ENCODE results near the gene NUDT14. TPM values are rescaled to one million over a fixed set of nuclear protein-coding genes. Genes with fewer than 3 reads are reported as not detected.

The NUDT14 gene
- total RNA-seq, 1 experiment from 2014 or later: 30.1 TPM

DNA sequence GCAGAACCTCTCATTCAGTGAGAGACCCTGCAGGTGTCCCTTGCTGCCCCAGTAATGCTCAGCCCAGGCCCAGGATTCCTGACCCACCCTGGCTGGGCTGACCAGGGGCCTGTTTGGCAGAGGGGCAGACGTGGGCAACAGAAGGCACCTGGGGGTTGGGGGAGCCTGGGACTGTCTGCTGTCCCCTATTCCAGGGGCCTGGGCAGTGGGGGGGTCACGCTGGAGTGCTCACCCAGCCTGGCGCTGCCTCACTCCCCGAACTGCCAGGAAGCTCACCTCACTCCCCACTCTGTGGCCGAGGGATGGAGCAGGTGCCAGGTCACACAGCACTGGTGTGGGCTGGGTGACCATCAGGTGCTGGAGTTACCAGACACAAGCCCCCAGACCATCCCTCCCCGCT, 22.6 kb upstream of the NUDT14 start:
- H3K27me3 ChIP-seq (ENCODE audit: low read length): no peaks in the 10 kb centered on the region
- no peak overlapping the region for H3K4me3 ChIP-seq (ENCODE audit: low read length)
- no peak overlapping the region for H2AFZ ChIP-seq (ENCODE audit: low read length)
- no peak overlapping the region for H3K4me2 ChIP-seq (ENCODE audit: low read depth, low read length, poor library complexity, severe bottlenecking)
- peaks cover 31% of the 10 kb centered on the region; the same call in 1 of the 2 replicates for H4K20me1 ChIP-seq (ENCODE audit: insufficient read depth, low read depth, low read length)
- H3K27ac ChIP-seq (ENCODE audit: low read length): no peak overlapping the region
- H3K4me1 ChIP-seq (ENCODE audit: low read length): no peaks in the 10 kb centered on the region
- H3K9ac ChIP-seq (ENCODE audit: low read length): no peak overlapping the region
- DNase-seq: no peak
- H3K9me3 ChIP-seq (ENCODE audit: low read length): no peaks in the 10 kb centered on the region
- H3K36me3 ChIP-seq (ENCODE audit: insufficient read depth, low read length): no peaks in the 10 kb centered on the region
- H3K79me2 ChIP-seq (ENCODE audit: low read length): no peaks in the 10 kb centered on the region
- H3K9me2 ChIP-seq (replicated peaks; ENCODE audit: insufficient read depth, low read length): no peaks in the 10 kb centered on the region

GRCh38 chr14:105203057-105203531, 22.0 kb upstream of the NUDT14 start:
- no peaks in the 10 kb centered on the region for H3K4me1 ChIP-seq (ENCODE audit: low read length)
- H3K27ac ChIP-seq (ENCODE audit: low read length): no peak overlapping the region
- H3K9me3 ChIP-seq (ENCODE audit: low read length): no peaks in the 10 kb centered on the region
- no peaks in the 10 kb centered on the region for H3K79me2 ChIP-seq (ENCODE audit: low read length)
- H3K36me3 ChIP-seq (ENCODE audit: insufficient read depth, low read length): no peaks in the 10 kb centered on the region
- no peak overlapping the region for H3K4me3 ChIP-seq (ENCODE audit: low read length)
- H3K9ac ChIP-seq (ENCODE audit: low read length): no peak overlapping the region
- DNase-seq: peak; percentile 81
- no peak overlapping the region for H3K4me2 ChIP-seq (ENCODE audit: low read depth, low read length, poor library complexity, severe bottlenecking)
- H4K20me1 ChIP-seq (ENCODE audit: insufficient read depth, low read depth, low read length): peaks cover 37% of the 10 kb centered on the region; the same call in 1 of the 2 replicates
- no peaks in the 10 kb centered on the region for H3K9me2 ChIP-seq (replicated peaks; ENCODE audit: insufficient read depth, low read length)
- H2AFZ ChIP-seq (ENCODE audit: low read length): no peak overlapping the region
- H3K27me3 ChIP-seq (ENCODE audit: low read length): no peaks in the 10 kb centered on the region

DNA sequence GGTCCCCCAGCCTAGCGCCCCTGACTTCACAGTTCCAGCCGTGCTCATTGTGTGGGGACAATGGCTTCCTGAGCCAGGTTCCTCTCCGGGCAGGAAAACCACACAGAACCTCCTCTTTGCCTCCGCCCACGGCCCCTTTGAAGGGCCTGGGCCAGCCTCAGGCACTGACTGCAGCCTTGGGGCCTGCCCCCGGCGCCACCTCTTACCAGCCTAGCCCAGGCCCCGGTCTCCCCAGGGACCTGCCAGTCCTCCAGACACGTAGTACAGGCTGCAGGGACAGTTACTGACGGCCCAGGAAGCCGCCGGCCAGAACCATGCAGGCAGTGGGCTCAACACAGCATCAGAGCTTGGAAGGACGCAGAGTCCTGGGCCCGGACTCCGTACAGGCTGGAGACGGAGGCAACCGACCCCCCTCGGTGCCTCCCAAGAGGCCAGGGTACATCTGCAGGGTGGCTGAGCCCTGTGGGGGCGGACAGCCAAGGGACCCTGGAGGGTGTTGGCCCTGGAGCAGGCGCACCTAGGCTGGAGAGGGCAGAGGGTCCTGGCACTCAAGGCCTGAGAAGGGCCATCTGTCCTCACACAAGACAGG, 20.9 kb upstream of the NUDT14 start:
- H3K4me2 ChIP-seq (ENCODE audit: low read depth, low read length, poor library complexity, severe bottlenecking): no peak overlapping the region
- no peak overlapping the region for H3K9ac ChIP-seq (ENCODE audit: low read length)
- H3K27ac ChIP-seq (ENCODE audit: low read length): no peak overlapping the region
- no peaks in the 10 kb centered on the region for H3K4me1 ChIP-seq (ENCODE audit: low read length)
- H3K9me2 ChIP-seq (replicated peaks; ENCODE audit: insufficient read depth, low read length): no peaks in the 10 kb centered on the region
- no peak for DNase-seq
- no peaks in the 10 kb centered on the region for H3K79me2 ChIP-seq (ENCODE audit: low read length)
- H4K20me1 ChIP-seq (ENCODE audit: insufficient read depth, low read depth, low read length): peaks cover 39% of the 10 kb centered on the region; the same call in 1 of the 2 replicates
- no peaks in the 10 kb centered on the region for H3K27me3 ChIP-seq (ENCODE audit: low read length)
- H3K9me3 ChIP-seq (ENCODE audit: low read length): no peaks in the 10 kb centered on the region
- no peak overlapping the region for H2AFZ ChIP-seq (ENCODE audit: low read length)
- no peaks in the 10 kb centered on the region for H3K36me3 ChIP-seq (ENCODE audit: insufficient read depth, low read length)
- no peak overlapping the region for H3K4me3 ChIP-seq (ENCODE audit: low read length)

- H3K27me3 ChIP-seq (ENCODE audit: low read length): no peaks in the 10 kb centered on the region
- H3K4me2 ChIP-seq (ENCODE audit: low read depth, low read length, poor library complexity, severe bottlenecking): no peak overlapping the region
- no peak overlapping the region for H3K9ac ChIP-seq (ENCODE audit: low read length)
- H3K27ac ChIP-seq (ENCODE audit: low read length): no peak overlapping the region
- H3K79me2 ChIP-seq (ENCODE audit: low read length): no peaks in the 10 kb centered on the region
- H4K20me1 ChIP-seq (ENCODE audit: insufficient read depth, low read depth, low read length): peaks cover 39% of the 10 kb centered on the region; the same call in 1 of the 2 replicates
- H3K36me3 ChIP-seq (ENCODE audit: insufficient read depth, low read length): no peaks in the 10 kb centered on the region
- no peaks in the 10 kb centered on the region for H3K9me3 ChIP-seq (ENCODE audit: low read length)
- no peaks in the 10 kb centered on the region for H3K4me1 ChIP-seq (ENCODE audit: low read length)
- no peak overlapping the region for H2AFZ ChIP-seq (ENCODE audit: low read length)
- H3K4me3 ChIP-seq (ENCODE audit: low read length): no peak overlapping the region
- DNase-seq: no peak
- H3K9me2 ChIP-seq (replicated peaks; ENCODE audit: insufficient read depth, low read length): no peaks in the 10 kb centered on the region
These were observed 20.2 kb upstream of the NUDT14 start for GRCh38 chr14:105201156-105201924.

DNA sequence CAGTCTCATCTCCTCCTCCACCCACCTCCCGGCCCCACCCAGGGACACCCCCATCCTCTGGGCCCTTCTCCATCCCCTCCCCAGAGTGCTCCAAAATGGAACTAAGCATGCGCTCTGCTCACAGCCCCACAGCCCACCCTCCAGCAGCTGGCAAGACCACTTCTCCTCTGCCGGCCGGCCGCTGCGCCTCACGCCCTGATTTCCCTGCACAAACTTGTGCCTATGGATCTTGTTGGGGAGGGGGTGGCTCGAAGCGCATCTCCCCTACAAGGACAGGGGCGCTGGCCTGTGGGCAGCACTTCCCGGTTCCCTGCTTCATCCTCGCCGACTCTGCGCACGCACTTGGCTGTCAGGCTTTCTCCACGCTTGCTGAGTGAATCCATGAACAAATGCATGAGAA, 19.5 kb upstream of the NUDT14 start:
- H3K4me1 ChIP-seq (ENCODE audit: low read length): no peaks in the 10 kb centered on the region
- no peak overlapping the region for H3K9ac ChIP-seq (ENCODE audit: low read length)

GRCh38 chr14:105200074-105200473, 19.0 kb upstream of the NUDT14 start:
- no peaks in the 10 kb centered on the region for H3K79me2 ChIP-seq (ENCODE audit: low read length)
- H3K36me3 ChIP-seq (ENCODE audit: insufficient read depth, low read length): no peaks in the 10 kb centered on the region
- H3K4me2 ChIP-seq (ENCODE audit: low read depth, low read length, poor library complexity, severe bottlenecking): no peak overlapping the region
- peak; percentile 76 for DNase-seq
- H3K4me3 ChIP-seq (ENCODE audit: low read length): no peak overlapping the region
- no peak overlapping the region for H3K27ac ChIP-seq (ENCODE audit: low read length)
- H3K27me3 ChIP-seq (ENCODE audit: low read length): no peaks in the 10 kb centered on the region
- no peaks in the 10 kb centered on the region for H3K4me1 ChIP-seq (ENCODE audit: low read length)
- peaks cover 30% of the 10 kb centered on the region; the same call in 1 of the 2 replicates for H4K20me1 ChIP-seq (ENCODE audit: insufficient read depth, low read depth, low read length)
- H3K9me3 ChIP-seq (ENCODE audit: low read length): no peaks in the 10 kb centered on the region
- no peak overlapping the region for H2AFZ ChIP-seq (ENCODE audit: low read length)
- no peaks in the 10 kb centered on the region for H3K9me2 ChIP-seq (replicated peaks; ENCODE audit: insufficient read depth, low read length)
- H3K9ac ChIP-seq (ENCODE audit: low read length): no peak overlapping the region

More for the DNA sequence above, 19.5 kb upstream of the NUDT14 start:
- H3K36me3 ChIP-seq (ENCODE audit: insufficient read depth, low read length): no peaks in the 10 kb centered on the region
- H3K9me3 ChIP-seq (ENCODE audit: low read length): no peaks in the 10 kb centered on the region
- H3K27me3 ChIP-seq (ENCODE audit: low read length): no peaks in the 10 kb centered on the region
- no peak overlapping the region for H3K27ac ChIP-seq (ENCODE audit: low read length)
- no peak overlapping the region for H3K4me3 ChIP-seq (ENCODE audit: low read length)
- DNase-seq: no peak
- H2AFZ ChIP-seq (ENCODE audit: low read length): no peak overlapping the region
- no peak overlapping the region for H3K4me2 ChIP-seq (ENCODE audit: low read depth, low read length, poor library complexity, severe bottlenecking)
- H3K9me2 ChIP-seq (replicated peaks; ENCODE audit: insufficient read depth, low read length): no peaks in the 10 kb centered on the region
- H3K79me2 ChIP-seq (ENCODE audit: low read length): no peaks in the 10 kb centered on the region
- H4K20me1 ChIP-seq (ENCODE audit: insufficient read depth, low read depth, low read length): peaks cover 36% of the 10 kb centered on the region; the same call in 1 of the 2 replicates

DNA sequence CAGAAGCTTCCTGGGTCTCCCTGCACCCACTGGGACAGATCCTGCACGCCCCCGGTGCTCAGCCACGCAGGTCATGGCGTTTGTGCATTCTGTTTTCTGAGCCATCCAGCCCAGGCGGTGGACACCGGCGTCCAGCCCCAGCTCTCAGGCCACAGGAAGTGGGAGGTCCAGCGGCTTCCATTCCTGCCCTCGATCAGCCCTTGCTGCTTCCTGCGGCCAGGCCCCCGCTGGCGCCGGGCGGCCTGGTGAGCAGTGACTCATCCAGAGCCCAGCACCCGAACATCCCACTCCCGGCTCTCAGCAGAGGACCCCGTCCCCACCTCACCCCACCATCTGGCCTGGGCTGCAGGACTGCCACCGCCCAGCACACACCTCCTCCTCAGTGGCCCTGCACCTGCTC, 18.0 kb upstream of the NUDT14 start:
- Histone ChIP-seq H3K9me2 (replicated peaks; ENCODE audit: insufficient read depth, low read length) (no peaks in the 10 kb centered on the region), H3K27ac (ENCODE audit: low read length) (no peak overlapping the region), H3K4me1 (ENCODE audit: low read length) (no peaks in the 10 kb centered on the region), H3K27me3 (ENCODE audit: low read length) (no peaks in the 10 kb centered on the region), H4K20me1 (ENCODE audit: insufficient read depth, low read depth, low read length) (peaks cover 25% of the 10 kb centered on the region; the same call in 1 of the 2 replicates), H3K9ac (ENCODE audit: low read length) (no peak overlapping the region), H3K9me3 (ENCODE audit: low read length) (no peaks in the 10 kb centered on the region), H3K4me2 (ENCODE audit: low read depth, low read length, poor library complexity, severe bottlenecking) (no peak overlapping the region), H3K4me3 (ENCODE audit: low read length) (no peak overlapping the region), H3K36me3 (ENCODE audit: insufficient read depth, low read length) (no peaks in the 10 kb centered on the region), H3K79me2 (ENCODE audit: low read length) (no peaks in the 10 kb centered on the region), H2AFZ (ENCODE audit: low read length) (no peak overlapping the region)
- DNase-seq: no peak

- no peaks in the 10 kb centered on the region for H3K27me3 ChIP-seq (ENCODE audit: low read length)
These were observed 17.5 kb upstream of the NUDT14 start for GRCh38 chr14:105198588-105198987.

More at GRCh38 chr14:105198588-105198987, 17.5 kb upstream of the NUDT14 start:
- no peaks in the 10 kb centered on the region for H3K36me3 ChIP-seq (ENCODE audit: insufficient read depth, low read length)
- H4K20me1 ChIP-seq (ENCODE audit: insufficient read depth, low read depth, low read length): peaks cover 25% of the 10 kb centered on the region; the same call in 1 of the 2 replicates
- H3K9me3 ChIP-seq (ENCODE audit: low read length): no peaks in the 10 kb centered on the region
- no peaks in the 10 kb centered on the region for H3K9me2 ChIP-seq (replicated peaks; ENCODE audit: insufficient read depth, low read length)
- H3K4me3 ChIP-seq (ENCODE audit: low read length): no peak overlapping the region
- no peaks in the 10 kb centered on the region for H3K79me2 ChIP-seq (ENCODE audit: low read length)
- no peak overlapping the region for H3K27ac ChIP-seq (ENCODE audit: low read length)
- no peak for DNase-seq
- H3K9ac ChIP-seq (ENCODE audit: low read length): no peak overlapping the region
- no peak overlapping the region for H3K4me2 ChIP-seq (ENCODE audit: low read depth, low read length, poor library complexity, severe bottlenecking)
- H3K4me1 ChIP-seq (ENCODE audit: low read length): no peaks in the 10 kb centered on the region
- no peak overlapping the region for H2AFZ ChIP-seq (ENCODE audit: low read length)

All from Karpas-422 (cell line).